Suprapubic skin (tissue), 4 donors: ENCODE results near the gene CRHBP. TPM values are rescaled to one million over a fixed set of nuclear protein-coding genes. Genes with fewer than 3 reads are reported as not detected.
"Not testable (repeated sequence)": the region's sequence is repeated elsewhere in the genome, so short reads cannot be mapped to it uniquely, and the experiment has no call there.

Experiments
- DNase-seq, 2 donors: peaks; one replicate each; pipeline ENCODE4 v3.0.0-alpha.2; 2019; ENCODE audit warnings: low spot score in 2 of 2
- H3K27ac ChIP-seq: fragments of 200-600 bp; sonication (generic); one replicate; pipeline ENCODE4 v1.5.1; 2019
- H3K27me3 ChIP-seq: fragments of 200-600 bp; sonication (generic); one replicate; pipeline ENCODE4 v1.5.1; 2019
- H3K36me3 ChIP-seq: fragments of 200-600 bp; sonication (generic); one replicate; pipeline ENCODE4 v1.5.1; 2019
- H3K4me1 ChIP-seq: fragments of 200-600 bp; sonication (generic); one replicate; pipeline ENCODE4 v1.5.1; 2019
- H3K4me3 ChIP-seq: fragments of 200-600 bp; sonication (generic); one replicate; pipeline ENCODE4 v1.5.1; 2019; ENCODE audit warnings: mild to moderate bottlenecking
- H3K9me3 ChIP-seq: fragments of 200-600 bp; sonication (generic); one replicate; pipeline ENCODE4 v1.5.1; 2019
- EP300 ChIP-seq: sonication (generic); formaldehyde crosslinking; IDR thresholded peaks from one replicate; pipeline ENCODE4 v1.6.1; 2017; ENCODE audit warnings: antibody characterized with exemption
- POLR2A ChIP-seq, 2 donors: fragments of 450-650 bp; IDR thresholded peaks; one replicate each; pipeline ENCODE4 v1.6.1; 2017; ENCODE audit warnings: antibody characterized with exemption in 2 of 2, mild to moderate bottlenecking in 2 of 2, moderate library complexity in 2 of 2
- POLR2AphosphoS5 ChIP-seq, 3 donors: sonication (generic); formaldehyde crosslinking; IDR thresholded peaks; one replicate each; pipeline ENCODE4 v1.6.1; 2017; ENCODE audit warnings: antibody characterized with exemption in 3 of 3
- WGBS: methylation state at CpG from one replicate; pipeline ENCODE4 v1.1.5; 2018; 5-methylcytosine and 5-hydroxymethylcytosine counted together
- total RNA-seq, 4 donors: library from RNA; depleted of rRNA; stranded (reverse); fragments of >200 nt; gene quantifications; one replicate each; pipeline ENCODE4 v1.1.0, GENCODE V29; 2016
- TF ChIP-seq, protein P1 (sequence below), 2 donors: fragments of 200-600 bp in 1 of 2; fragments of 450-650 bp in 1 of 2; sonication (generic) in 1 of 2; IDR thresholded peaks; one replicate each; pipeline ENCODE4 v1.5.1; 2016 to 2019; ENCODE audit warnings: antibody characterized with exemption in 2 of 2, mild to moderate bottlenecking in 1 of 2, moderate library complexity in 1 of 2

The CRHBP gene
- total RNA-seq, 4 donors from 2014 or later: 0.73 to 1.0 TPM; not detected in 2

DNA sequence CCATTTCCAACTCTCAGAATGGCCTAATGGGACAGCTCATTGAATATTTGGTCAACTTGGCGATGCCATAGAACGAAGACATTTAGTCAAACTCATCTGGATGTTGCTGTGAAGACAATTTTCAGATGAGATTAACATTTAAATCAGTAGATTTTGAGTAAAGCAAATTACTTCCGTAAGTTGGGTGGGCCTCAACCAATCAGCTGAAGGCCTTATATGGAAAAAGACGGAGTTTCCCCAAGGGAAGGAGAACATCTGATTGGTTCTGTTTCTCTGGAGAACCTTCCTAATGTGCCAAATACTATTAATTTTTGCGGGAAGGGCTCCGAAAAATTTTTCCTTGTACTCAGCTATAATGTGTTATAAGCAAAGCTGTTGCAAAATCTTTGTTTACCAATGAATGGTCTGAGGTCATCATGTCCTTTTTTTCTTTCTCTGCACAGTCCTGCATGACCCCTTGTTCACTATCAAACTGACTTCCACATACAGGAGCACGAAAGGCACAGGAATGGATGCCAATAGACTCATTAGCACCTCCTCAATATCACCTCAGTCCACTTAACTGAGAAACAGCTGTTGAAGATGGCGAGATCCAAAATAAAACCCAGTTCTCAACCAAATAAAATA lies 27.8 kb downstream of the CRHBP start:
- Histone ChIP-seq H3K9me3 (no peaks in the 10 kb centered on the region), H3K27me3 (no peaks in the 10 kb centered on the region), H3K36me3 (no peaks in the 10 kb centered on the region), H3K27ac (no peak overlapping the region), H3K4me3 (no peak overlapping the region), H3K4me1 (no peaks in the 10 kb centered on the region)
- WGBS: 91% methylated on average over 8 of the region's 8 CpGs
- DNase-seq: no peak
- TF ChIP-seq POLR2AphosphoS5 (IDR thresholded peaks at IDR 0.05): no peak
- no peak for TF ChIP-seq EP300
- TF ChIP-seq, protein P1, sequence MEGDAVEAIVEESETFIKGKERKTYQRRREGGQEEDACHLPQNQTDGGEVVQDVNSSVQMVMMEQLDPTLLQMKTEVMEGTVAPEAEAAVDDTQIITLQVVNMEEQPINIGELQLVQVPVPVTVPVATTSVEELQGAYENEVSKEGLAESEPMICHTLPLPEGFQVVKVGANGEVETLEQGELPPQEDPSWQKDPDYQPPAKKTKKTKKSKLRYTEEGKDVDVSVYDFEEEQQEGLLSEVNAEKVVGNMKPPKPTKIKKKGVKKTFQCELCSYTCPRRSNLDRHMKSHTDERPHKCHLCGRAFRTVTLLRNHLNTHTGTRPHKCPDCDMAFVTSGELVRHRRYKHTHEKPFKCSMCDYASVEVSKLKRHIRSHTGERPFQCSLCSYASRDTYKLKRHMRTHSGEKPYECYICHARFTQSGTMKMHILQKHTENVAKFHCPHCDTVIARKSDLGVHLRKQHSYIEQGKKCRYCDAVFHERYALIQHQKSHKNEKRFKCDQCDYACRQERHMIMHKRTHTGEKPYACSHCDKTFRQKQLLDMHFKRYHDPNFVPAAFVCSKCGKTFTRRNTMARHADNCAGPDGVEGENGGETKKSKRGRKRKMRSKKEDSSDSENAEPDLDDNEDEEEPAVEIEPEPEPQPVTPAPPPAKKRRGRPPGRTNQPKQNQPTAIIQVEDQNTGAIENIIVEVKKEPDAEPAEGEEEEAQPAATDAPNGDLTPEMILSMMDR (IDR thresholded peaks at IDR 0.05): no peak
- TF ChIP-seq POLR2A (IDR thresholded peaks at IDR 0.05): no peak

DNA sequence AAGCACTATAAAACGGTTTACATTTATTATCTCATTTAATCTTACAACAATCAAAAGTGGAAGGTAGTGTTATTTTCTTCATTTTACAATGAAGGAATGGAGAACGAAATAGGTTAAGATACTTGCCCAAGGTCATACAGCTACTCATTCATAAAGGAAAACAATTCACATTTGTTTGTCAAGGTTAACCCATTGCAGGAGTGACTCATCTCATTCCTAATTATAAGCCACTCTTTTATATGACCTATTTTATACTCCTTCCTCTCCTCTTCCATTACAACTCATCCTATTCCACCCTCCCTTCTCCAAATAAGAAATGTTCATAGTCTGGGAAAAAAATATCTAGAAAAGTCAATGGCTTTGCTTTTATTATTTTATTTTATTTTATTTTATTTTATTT lies 29.6 kb downstream of the CRHBP start:
- Histone ChIP-seq H3K27me3 (no peaks in the 10 kb centered on the region), H3K4me3 (no peak overlapping the region), H3K27ac (no peak overlapping the region), H3K36me3 (no peaks in the 10 kb centered on the region), H3K9me3 (no peaks in the 10 kb centered on the region), H3K4me1 (no peaks in the 10 kb centered on the region)
- TF ChIP-seq EP300 (no peak), POLR2A (IDR thresholded peaks at IDR 0.05) (no peak), POLR2AphosphoS5 (IDR thresholded peaks at IDR 0.05) (no peak)
- TF ChIP-seq, protein P1 (IDR thresholded peaks at IDR 0.05): no peak
- no peak for DNase-seq
- WGBS: 62% methylated on average over 2 of the region's 2 CpGs

DNA sequence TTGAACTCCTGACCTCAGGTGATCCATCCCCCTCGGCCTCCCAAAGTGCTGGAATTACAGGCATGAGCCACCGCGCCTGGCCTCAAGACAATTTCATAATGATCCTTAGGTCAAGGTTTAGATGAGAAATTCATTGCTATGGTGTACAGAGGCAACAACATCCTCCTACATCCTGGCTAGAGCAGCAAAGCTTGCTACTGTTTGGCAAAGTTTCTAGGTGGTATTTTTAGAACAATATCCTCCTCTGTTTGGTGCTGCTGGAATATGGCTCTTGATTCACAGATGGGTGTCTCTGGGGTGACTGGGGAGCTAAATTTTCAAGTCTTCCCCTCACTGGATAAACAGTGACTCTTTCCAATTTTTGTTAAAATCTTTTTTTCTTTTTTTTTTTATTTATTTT lies 30.6 kb downstream of the CRHBP start:
- no peak for DNase-seq
- TF ChIP-seq, protein P1 (IDR thresholded peaks at IDR 0.05): no peak
- TF ChIP-seq POLR2A (IDR thresholded peaks at IDR 0.05): no peak
- TF ChIP-seq POLR2AphosphoS5 (IDR thresholded peaks at IDR 0.05): no peak
- no peak for TF ChIP-seq EP300
- no peaks in the 10 kb centered on the region for H3K9me3 ChIP-seq
- H3K27ac ChIP-seq: no peak overlapping the region
- no peaks in the 10 kb centered on the region for H3K36me3 ChIP-seq
- no peak overlapping the region for H3K4me3 ChIP-seq
- H3K27me3 ChIP-seq: no peaks in the 10 kb centered on the region
- 81% methylated on average over 3 of the region's 3 CpGs for WGBS
- H3K4me1 ChIP-seq: no peaks in the 10 kb centered on the region

DNA sequence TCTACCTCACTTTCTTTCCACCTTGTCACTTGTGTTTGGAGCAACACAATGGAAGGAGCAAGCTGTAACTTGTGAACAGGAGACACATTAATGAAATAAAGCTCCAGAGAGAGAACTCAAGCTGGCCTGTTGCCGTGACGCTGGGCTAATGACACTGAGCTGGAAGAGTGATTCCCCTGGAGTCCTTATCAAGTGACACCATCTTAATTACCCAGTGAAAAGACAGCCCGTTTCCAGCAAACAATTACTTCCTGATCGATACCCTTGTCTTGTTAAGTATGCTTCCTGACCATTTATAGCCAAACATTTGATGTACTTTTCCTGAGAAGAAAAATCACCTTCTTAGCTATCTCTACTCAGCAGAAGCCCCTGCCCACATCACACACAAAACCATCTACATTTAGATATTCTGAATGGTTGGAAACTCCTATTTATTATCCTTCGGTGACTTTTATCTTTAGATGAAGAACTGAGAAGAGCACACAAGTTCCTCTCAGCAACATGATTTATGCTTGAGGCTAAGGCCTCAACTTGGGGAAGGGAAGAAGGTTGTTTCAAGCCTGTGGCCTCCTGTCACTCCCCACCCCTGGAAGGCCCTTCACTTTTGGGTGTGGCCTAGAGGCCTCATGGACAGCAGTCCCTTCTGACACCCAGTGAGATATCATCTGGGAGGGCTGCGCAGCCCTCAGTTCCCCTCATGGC lies 34.1 kb downstream of the CRHBP start:
- H3K9me3 ChIP-seq: no peaks in the 10 kb centered on the region
- H3K4me3 ChIP-seq: no peak overlapping the region
- TF ChIP-seq POLR2AphosphoS5 (IDR thresholded peaks at IDR 0.05) (no peak), EP300 (no peak), POLR2A (IDR thresholded peaks at IDR 0.05) (no peak)
- TF ChIP-seq, protein P1 (IDR thresholded peaks at IDR 0.05): no peak
- no peaks in the 10 kb centered on the region for H3K36me3 ChIP-seq
- H3K4me1 ChIP-seq: no peaks in the 10 kb centered on the region
- H3K27ac ChIP-seq: no peak overlapping the region
- WGBS: 45% methylated on average over 6 of the region's 6 CpGs
- no peak for DNase-seq
- H3K27me3 ChIP-seq: no peaks in the 10 kb centered on the region

DNA sequence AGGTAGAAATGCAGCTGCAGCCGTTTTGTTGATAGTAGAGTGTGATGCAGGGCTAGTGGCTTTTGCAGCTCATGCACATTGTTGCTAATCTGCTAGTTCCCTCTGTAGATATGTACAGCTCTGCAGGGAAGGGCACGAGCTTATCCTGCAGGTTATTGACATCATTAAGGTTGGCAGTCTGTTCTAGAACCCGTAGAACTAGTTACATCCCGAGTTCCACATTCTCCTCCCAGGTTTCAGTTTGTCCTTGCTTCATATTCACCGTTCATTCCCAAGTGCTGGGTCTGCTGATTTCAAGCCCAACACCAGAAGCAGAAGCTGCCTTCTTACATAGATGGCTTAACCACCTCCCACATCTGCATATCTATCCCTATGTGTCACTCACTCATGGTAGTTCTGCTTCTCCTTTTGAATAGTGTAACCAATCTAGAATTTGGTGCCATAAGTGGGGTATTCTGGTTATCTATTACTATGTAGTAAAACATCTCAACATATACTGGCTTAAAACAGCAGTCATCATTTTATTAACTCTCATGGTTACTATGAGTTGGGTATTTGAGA lies 38.1 kb downstream of the CRHBP start:
- no peak for DNase-seq
- no peaks in the 10 kb centered on the region for H3K9me3 ChIP-seq
- no peak overlapping the region for H3K27ac ChIP-seq
- no peaks in the 10 kb centered on the region for H3K27me3 ChIP-seq
- 63% methylated on average over 5 of the region's 5 CpGs for WGBS
- no peak overlapping the region for H3K4me3 ChIP-seq
- H3K4me1 ChIP-seq: no peaks in the 10 kb centered on the region
- H3K36me3 ChIP-seq: no peaks in the 10 kb centered on the region
- TF ChIP-seq, protein P1 (IDR thresholded peaks at IDR 0.05): no peak
- TF ChIP-seq POLR2AphosphoS5 (IDR thresholded peaks at IDR 0.05) (no peak), EP300 (no peak), POLR2A (IDR thresholded peaks at IDR 0.05) (no peak)

DNA sequence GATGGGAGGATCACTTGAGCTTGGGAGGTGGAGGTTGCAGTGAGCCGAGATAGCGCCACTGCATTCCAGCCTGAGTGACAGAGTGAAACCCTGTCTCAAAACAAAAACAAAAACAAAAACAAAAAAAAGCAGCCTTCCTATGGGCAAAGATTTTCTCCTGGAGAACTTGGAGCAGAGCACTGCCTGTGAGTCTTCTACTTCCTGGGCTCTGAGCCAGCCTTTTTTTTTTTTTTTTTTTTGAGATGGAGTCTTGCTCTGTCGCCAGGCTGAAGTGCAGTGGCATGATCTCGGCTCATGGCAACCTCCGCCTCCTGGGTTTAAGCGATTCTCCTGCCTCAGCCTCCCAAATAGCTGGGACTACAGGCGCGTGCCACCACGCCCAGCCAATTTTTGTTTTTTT lies 40.6 kb downstream of the CRHBP start:
- not testable (repeated sequence) for H3K27me3 ChIP-seq, H3K9me3 ChIP-seq, H3K27ac ChIP-seq, DNase-seq, H3K36me3 ChIP-seq, H3K4me1 ChIP-seq, H3K4me3 ChIP-seq
- 83% methylated on average over 9 of the region's 9 CpGs for WGBS
